Natural killer cell (primary cell): ENCODE results near the gene GJA9. TPM values are rescaled to one million over a fixed set of nuclear protein-coding genes. Genes with fewer than 3 reads are reported as not detected.
"Not testable (repeated sequence)": the region's sequence is repeated elsewhere in the genome, so short reads cannot be mapped to it uniquely, and the experiment has no call there.

ENCODE experiments used
- ATAC-seq, 3 donors: fragments of 150-1000 bp in 2 of 3; fragments of 200-7000 bp in 1 of 3; cut with Tn5 transposase; 1 replicate in 1 of 3; 2 replicates in 2 of 3; pipeline ENCODE4 v1.10.0; 2021; ENCODE audit warnings: mild to moderate bottlenecking in 2 of 3, moderate library complexity in 2 of 3
- DNase-seq, 2 donors: peaks; one replicate each; pipeline versions ENCODE4 v3.0.0 to v3.0.0-alpha.2; 2013 to 2021; ENCODE audit warnings: mixed read lengths in 1 of 2
- H3K27ac ChIP-seq: one replicate; pipeline ENCODE4 v1.5.1; 2013; ENCODE audit warnings: mild to moderate bottlenecking, low read length
- H3K27me3 ChIP-seq: one replicate; pipeline ENCODE4 v1.6.1; 2013; ENCODE audit warnings: low read length; ENCODE audit not compliant: control insufficient read depth, insufficient read depth
- H3K36me3 ChIP-seq: one replicate; pipeline ENCODE4 v1.6.1; 2013; ENCODE audit warnings: low read length; ENCODE audit not compliant: control insufficient read depth, insufficient read depth
- H3K4me1 ChIP-seq: one replicate; pipeline ENCODE4 v1.6.1; 2013; ENCODE audit warnings: low read length; ENCODE audit not compliant: control insufficient read depth, insufficient read depth
- H3K4me3 ChIP-seq: one replicate; pipeline ENCODE4 v1.5.1; 2013; ENCODE audit warnings: low read length
- H3K9me3 ChIP-seq: one replicate; pipeline ENCODE4 v1.6.1; 2013; ENCODE audit warnings: low read length; ENCODE audit not compliant: control insufficient read depth, insufficient read depth
- H3K27ac Mint-ChIP-seq, 2 donors: one replicate each; pipeline ENCODE4 v1.8.0; 2022; ENCODE audit warnings: mild to moderate bottlenecking in 2 of 2, mixed read lengths in 2 of 2, moderate library complexity in 1 of 2
- H3K27me3 Mint-ChIP-seq, 2 donors: one replicate each; pipeline ENCODE4 v1.8.0; 2022; ENCODE audit warnings: low read depth in 2 of 2, mixed read lengths in 2 of 2
- H3K36me3 Mint-ChIP-seq: one replicate; pipeline ENCODE4 v1.8.0; 2022; ENCODE audit warnings: mixed read lengths
- H3K4me1 Mint-ChIP-seq, 2 donors: one replicate each; pipeline ENCODE4 v1.8.0; 2022; ENCODE audit warnings: mixed read lengths in 2 of 2
- H3K4me3 Mint-ChIP-seq: one replicate; pipeline ENCODE4 v1.8.0; 2022; ENCODE audit warnings: mild to moderate bottlenecking, moderate library complexity, mixed read lengths
- H3K9me3 Mint-ChIP-seq, 2 donors: one replicate each; pipeline ENCODE4 v1.8.0; 2022; ENCODE audit warnings: mixed read lengths in 2 of 2
- WGBS: methylation state at CpG from one replicate; pipeline ENCODE4 v1.1.7; 2013; ENCODE audit warnings: missing lambda C conversion rate; ENCODE audit not compliant: insufficient coverage; 5-methylcytosine and 5-hydroxymethylcytosine counted together
- intact Hi-C: fragments of 100-400 bp; cut with micrococcal nuclease; formaldehyde crosslinking; loops from one replicate; pipeline ENCODE4 v1.14.2; 2022
- total RNA-seq, 4 donors: library from RNA; stranded (reverse); fragments of 120-200 nt in 1 of 4; gene quantifications; one replicate each; pipeline versions ENCODE4 v1.2.3 to v1.2.4, GENCODE V29; 2013 to 2022
- TF ChIP-seq, protein P1 (sequence below): fragments of 200-600 bp; IDR thresholded peaks from one replicate; pipeline ENCODE4 v1.8.0; 2022; ENCODE audit warnings: antibody characterized with exemption

GJA9 gene
- total RNA-seq, 3 donors from 2014 or later (not counting 1 experiment from before 2014, with no cell fraction given) = not detected

DNA sequence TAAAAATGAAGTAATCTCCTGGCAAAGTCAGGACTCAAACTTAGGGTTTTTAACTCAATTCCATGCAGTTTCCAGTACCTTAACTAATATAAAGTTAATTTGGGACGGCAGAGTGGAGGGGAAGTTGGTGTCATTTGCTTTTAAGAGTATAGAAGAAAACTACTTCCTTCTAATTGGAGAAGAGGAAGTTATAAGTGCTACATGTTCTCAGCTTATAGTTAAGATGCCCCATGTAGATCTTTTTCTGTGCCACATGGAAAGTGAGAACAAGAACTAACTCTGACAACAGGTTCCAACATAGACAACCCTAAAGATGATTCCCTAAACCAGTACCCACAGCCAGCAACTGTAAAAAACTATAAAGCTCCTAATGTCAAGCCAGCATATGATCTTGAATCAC is 33.3 kb downstream of the GJA9 start:
- Histone ChIP-seq H3K27ac (no peak overlapping the region), H3K27me3 (no peaks in the 10 kb centered on the region), H3K9me3 (no peaks in the 10 kb centered on the region), H3K36me3 (peaks cover 54% of the 10 kb centered on the region), H3K4me1 (no peaks in the 10 kb centered on the region), H3K4me3 (no peak overlapping the region)
- DNase-seq (no peak), ATAC-seq (no peak)
- intact Hi-C loops = no loop called here
- no CpG with 5 or more reads among the region's 1 CpG for WGBS
- Mint-ChIP-seq H3K4me3 (no peak overlapping the region), H3K9me3 (no peaks in the 10 kb centered on the region), H3K4me1 (peaks cover 7 to 11% of the 10 kb centered on the region in 2 donors), H3K27ac (peak overlapping the region in 1 of 2 donors; percentile 12), H3K27me3 (no peaks in the 10 kb centered on the region), H3K36me3 (peaks cover 30% of the 10 kb centered on the region)
- TF ChIP-seq, protein P1, sequence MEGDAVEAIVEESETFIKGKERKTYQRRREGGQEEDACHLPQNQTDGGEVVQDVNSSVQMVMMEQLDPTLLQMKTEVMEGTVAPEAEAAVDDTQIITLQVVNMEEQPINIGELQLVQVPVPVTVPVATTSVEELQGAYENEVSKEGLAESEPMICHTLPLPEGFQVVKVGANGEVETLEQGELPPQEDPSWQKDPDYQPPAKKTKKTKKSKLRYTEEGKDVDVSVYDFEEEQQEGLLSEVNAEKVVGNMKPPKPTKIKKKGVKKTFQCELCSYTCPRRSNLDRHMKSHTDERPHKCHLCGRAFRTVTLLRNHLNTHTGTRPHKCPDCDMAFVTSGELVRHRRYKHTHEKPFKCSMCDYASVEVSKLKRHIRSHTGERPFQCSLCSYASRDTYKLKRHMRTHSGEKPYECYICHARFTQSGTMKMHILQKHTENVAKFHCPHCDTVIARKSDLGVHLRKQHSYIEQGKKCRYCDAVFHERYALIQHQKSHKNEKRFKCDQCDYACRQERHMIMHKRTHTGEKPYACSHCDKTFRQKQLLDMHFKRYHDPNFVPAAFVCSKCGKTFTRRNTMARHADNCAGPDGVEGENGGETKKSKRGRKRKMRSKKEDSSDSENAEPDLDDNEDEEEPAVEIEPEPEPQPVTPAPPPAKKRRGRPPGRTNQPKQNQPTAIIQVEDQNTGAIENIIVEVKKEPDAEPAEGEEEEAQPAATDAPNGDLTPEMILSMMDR = no peak

DNA sequence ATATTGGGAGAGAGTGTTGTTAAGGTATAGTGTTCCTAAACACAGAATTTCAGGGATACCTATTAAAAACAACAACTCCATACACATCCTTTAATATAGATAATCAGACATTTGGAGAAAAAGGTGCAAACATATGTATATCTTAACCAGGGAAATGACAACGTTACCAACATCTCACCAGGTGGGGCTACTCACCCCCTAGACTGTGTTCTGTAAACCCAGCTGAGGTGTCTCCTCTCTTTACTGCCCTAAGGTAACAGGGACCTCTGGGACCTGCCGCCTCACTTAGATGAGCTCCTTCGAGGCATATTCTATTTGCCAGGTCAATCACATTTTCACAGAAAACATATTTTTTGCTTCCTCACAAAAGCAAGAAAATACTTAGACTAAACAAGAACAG is 35.2 kb downstream of the GJA9 start:
- TF ChIP-seq, protein P1 = no peak
- Histone ChIP-seq H3K36me3 (peaks cover 52% of the 10 kb centered on the region), H3K27me3 (no peaks in the 10 kb centered on the region), H3K4me1 (no peaks in the 10 kb centered on the region), H3K4me3 (no peak overlapping the region), H3K9me3 (no peaks in the 10 kb centered on the region), H3K27ac (no peak overlapping the region)
- Mint-ChIP-seq H3K36me3 (peaks cover 20% of the 10 kb centered on the region), H3K27me3 (no peaks in the 10 kb centered on the region), H3K27ac (no peak overlapping the region), H3K4me3 (no peak overlapping the region), H3K9me3 (no peaks in the 10 kb centered on the region), H3K4me1 (peaks cover 7 to 17% of the 10 kb centered on the region in 2 donors)
- intact Hi-C loops = no loop called here
- no peak for ATAC-seq
- DNase-seq = peak in 1 of 2 donors; percentile 17
- 74% methylated on average over 3 of the region's 3 CpGs for WGBS

DNA sequence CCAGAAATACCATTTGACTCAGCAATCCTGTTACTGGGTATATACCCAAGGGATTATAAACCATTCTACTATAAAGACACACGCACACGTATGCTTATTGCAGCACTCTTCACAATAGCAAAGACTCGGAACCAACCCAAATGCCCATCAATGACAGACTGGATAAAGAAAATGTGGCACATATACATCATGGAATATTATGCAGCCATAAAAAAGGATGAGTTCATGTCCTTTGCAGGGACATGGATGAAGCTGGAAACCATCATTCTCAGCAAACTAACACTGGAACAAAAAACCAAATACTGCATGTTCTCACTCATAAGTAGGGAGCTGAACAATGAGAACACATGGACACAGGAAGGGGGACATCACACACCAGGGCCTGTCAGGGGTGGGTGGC is 36.3 kb downstream of the GJA9 start:
- H3K9me3 Mint-ChIP-seq, H3K9me3 ChIP-seq, H3K27ac ChIP-seq, H3K4me3 ChIP-seq, H3K27me3 Mint-ChIP-seq, H3K4me3 Mint-ChIP-seq, ATAC-seq, DNase-seq, intact Hi-C loops, H3K4me1 ChIP-seq, H3K27me3 ChIP-seq, H3K27ac Mint-ChIP-seq: not testable (repeated sequence)
- Mint-ChIP-seq H3K4me1 (peaks cover 11 to 24% of the 10 kb centered on the region in 2 donors), H3K36me3 (peaks cover 17% of the 10 kb centered on the region)
- peaks cover 51% of the 10 kb centered on the region for H3K36me3 ChIP-seq
- WGBS = 98% methylated on average over 3 of the region's 3 CpGs

DNA sequence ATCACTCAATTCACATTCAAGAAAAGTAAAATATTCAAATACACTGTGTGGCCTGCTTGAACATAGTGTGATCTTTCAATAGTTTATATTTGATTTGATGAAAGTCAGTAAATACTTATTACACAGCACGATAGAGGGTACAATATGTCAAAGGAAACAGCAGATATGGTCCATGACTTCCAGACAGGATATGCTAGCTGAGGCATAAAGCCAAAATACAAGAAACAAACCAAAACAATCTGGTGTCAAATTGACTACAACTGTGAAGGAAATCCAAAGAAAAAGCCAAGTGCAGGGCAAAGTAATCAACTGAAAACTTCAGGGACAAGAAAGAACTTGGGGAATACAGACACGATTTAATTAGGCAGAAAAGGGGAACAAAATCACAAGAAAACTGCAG is 41.1 kb downstream of the GJA9 start:
- Mint-ChIP-seq H3K9me3 (no peaks in the 10 kb centered on the region), H3K4me1 (peaks cover 11 to 30% of the 10 kb centered on the region in 2 donors), H3K4me3 (no peak overlapping the region), H3K36me3 (peaks cover 24% of the 10 kb centered on the region), H3K27me3 (no peaks in the 10 kb centered on the region), H3K27ac (peak overlapping the region in 1 of 2 donors; percentile 30)
- H3K27ac ChIP-seq = no peak overlapping the region
- WGBS = 62% methylated on average over 2 of the region's 2 CpGs
- intact Hi-C loops = no loop called here
- DNase-seq (no peak), ATAC-seq (no peak)
- TF ChIP-seq, protein P1 = no peak
- H3K9me3 ChIP-seq = no peaks in the 10 kb centered on the region
- H3K36me3 ChIP-seq = peaks cover 41% of the 10 kb centered on the region
- no peaks in the 10 kb centered on the region for H3K27me3 ChIP-seq
- H3K4me1 ChIP-seq = no peaks in the 10 kb centered on the region
- no peak overlapping the region for H3K4me3 ChIP-seq
